ENCODE measurements around the gene NDFIP1. TPM values are rescaled to one million over a fixed set of nuclear protein-coding genes. Genes with fewer than 3 reads are reported as not detected.
"Not testable (repeated sequence)": the region's sequence is repeated elsewhere in the genome, so short reads cannot be mapped to it uniquely, and the experiment has no call there.

NDFIP1 gene
- total RNA-seq, 1 experiment from 2014 or later: 40.7 TPM

DNA sequence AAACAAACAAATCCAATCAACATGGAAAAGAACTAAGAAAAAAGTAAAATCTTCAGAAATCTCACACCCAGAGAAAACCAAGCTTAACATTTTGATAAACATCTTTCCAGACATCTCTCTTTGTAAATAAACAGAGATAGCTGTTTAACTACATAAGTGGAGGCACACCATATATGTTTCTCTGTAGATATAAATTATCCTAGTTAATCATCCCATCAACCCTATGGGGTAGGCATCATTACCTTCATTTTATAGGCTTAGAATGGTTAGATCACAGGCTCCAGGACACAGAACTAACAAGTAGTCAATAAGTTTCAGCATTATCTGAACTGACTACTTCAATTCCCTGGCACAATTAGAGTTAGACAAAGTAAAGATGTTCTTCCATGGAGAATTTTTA, 22.4 kb upstream of the NDFIP1 start:
- Histone ChIP-seq H3F3A (ENCODE audit: insufficient read depth, low read depth) (peaks cover 2% of the 10 kb centered on the region; the same call in 1 of the 2 replicates), H2AFZ (no peak overlapping the region), H3K4me3 (no peak overlapping the region), H3K4me2 (no peak overlapping the region), H3K79me2 (ENCODE audit: low read depth) (no peaks in the 10 kb centered on the region), H3K9me3 (ENCODE audit: insufficient read depth, low read depth) (no peaks in the 10 kb centered on the region), H3K9me2 (ENCODE audit: insufficient read depth) (no peaks in the 10 kb centered on the region), H3K27ac (no peak overlapping the region), H3K27me3 (ENCODE audit: insufficient read depth, low read depth) (no peaks in the 10 kb centered on the region), H3K4me1 (replicated peaks; ENCODE audit: insufficient read depth) (no peaks in the 10 kb centered on the region), H3K36me3 (ENCODE audit: low read depth) (no peaks in the 10 kb centered on the region), H4K20me1 (ENCODE audit: insufficient read depth) (no peaks in the 10 kb centered on the region)
- TF ChIP-seq, protein P1, sequence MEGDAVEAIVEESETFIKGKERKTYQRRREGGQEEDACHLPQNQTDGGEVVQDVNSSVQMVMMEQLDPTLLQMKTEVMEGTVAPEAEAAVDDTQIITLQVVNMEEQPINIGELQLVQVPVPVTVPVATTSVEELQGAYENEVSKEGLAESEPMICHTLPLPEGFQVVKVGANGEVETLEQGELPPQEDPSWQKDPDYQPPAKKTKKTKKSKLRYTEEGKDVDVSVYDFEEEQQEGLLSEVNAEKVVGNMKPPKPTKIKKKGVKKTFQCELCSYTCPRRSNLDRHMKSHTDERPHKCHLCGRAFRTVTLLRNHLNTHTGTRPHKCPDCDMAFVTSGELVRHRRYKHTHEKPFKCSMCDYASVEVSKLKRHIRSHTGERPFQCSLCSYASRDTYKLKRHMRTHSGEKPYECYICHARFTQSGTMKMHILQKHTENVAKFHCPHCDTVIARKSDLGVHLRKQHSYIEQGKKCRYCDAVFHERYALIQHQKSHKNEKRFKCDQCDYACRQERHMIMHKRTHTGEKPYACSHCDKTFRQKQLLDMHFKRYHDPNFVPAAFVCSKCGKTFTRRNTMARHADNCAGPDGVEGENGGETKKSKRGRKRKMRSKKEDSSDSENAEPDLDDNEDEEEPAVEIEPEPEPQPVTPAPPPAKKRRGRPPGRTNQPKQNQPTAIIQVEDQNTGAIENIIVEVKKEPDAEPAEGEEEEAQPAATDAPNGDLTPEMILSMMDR (conservative IDR thresholded peaks at IDR 0.05): no peak
- TF ChIP-seq EZH2 (IDR thresholded peaks at IDR 0.05; ENCODE audit: low read depth): no peak
- no TSS peak for BruUV-seq (replicated peaks)
- DNase-seq: no peak
- POLR2A ChIA-PET (ENCODE audit: unreplicated experiment): no interaction called here
- CTCF ChIA-PET: no interaction called here
- intact Hi-C loops (cut with micrococcal nuclease; ENCODE audit: unreplicated experiment): no loop called here

DNA sequence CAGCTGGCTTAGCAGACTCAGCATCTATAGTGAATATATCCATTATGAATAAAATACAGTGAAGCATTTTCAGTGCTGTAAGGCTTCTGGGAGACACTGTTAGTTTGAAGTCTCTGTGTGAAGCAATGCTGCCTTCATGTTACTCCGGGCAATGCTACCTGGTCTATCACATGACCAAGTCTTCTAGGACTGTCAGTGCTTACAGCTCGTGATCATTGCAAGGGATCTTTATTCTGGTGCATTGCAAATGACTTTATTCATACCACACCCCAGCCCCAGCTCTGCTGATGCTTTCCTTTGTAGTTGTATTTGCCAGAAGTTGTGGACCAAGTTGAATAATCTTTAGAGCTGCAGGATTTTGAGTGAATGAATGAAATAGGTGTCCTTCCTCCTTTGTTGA, 21.9 kb upstream of the NDFIP1 start:
- ChIA-PET CTCF (no interaction called here), POLR2A (ENCODE audit: unreplicated experiment) (no interaction called here)
- H4K20me1 ChIP-seq (ENCODE audit: insufficient read depth): no peaks in the 10 kb centered on the region
- no peaks in the 10 kb centered on the region for H3K27me3 ChIP-seq (ENCODE audit: insufficient read depth, low read depth)
- no peak overlapping the region for H3K27ac ChIP-seq
- no peaks in the 10 kb centered on the region for H3K9me3 ChIP-seq (ENCODE audit: insufficient read depth, low read depth)
- TF ChIP-seq, protein P1 (conservative IDR thresholded peaks at IDR 0.05): no peak
- TF ChIP-seq EZH2 (IDR thresholded peaks at IDR 0.05; ENCODE audit: low read depth): no peak
- no TSS peak for BruUV-seq (replicated peaks)
- no peak overlapping the region for H3K4me2 ChIP-seq
- no peak overlapping the region for H2AFZ ChIP-seq
- DNase-seq: no peak
- peaks cover 2% of the 10 kb centered on the region; the same call in 1 of the 2 replicates for H3F3A ChIP-seq (ENCODE audit: insufficient read depth, low read depth)
- intact Hi-C loops (cut with micrococcal nuclease; ENCODE audit: unreplicated experiment): no loop called here
- H3K4me1 ChIP-seq (replicated peaks; ENCODE audit: insufficient read depth): no peaks in the 10 kb centered on the region
- H3K9me2 ChIP-seq (ENCODE audit: insufficient read depth): no peaks in the 10 kb centered on the region
- H3K4me3 ChIP-seq: no peak overlapping the region
- no peaks in the 10 kb centered on the region for H3K79me2 ChIP-seq (ENCODE audit: low read depth)
- no peaks in the 10 kb centered on the region for H3K36me3 ChIP-seq (ENCODE audit: low read depth)

DNA sequence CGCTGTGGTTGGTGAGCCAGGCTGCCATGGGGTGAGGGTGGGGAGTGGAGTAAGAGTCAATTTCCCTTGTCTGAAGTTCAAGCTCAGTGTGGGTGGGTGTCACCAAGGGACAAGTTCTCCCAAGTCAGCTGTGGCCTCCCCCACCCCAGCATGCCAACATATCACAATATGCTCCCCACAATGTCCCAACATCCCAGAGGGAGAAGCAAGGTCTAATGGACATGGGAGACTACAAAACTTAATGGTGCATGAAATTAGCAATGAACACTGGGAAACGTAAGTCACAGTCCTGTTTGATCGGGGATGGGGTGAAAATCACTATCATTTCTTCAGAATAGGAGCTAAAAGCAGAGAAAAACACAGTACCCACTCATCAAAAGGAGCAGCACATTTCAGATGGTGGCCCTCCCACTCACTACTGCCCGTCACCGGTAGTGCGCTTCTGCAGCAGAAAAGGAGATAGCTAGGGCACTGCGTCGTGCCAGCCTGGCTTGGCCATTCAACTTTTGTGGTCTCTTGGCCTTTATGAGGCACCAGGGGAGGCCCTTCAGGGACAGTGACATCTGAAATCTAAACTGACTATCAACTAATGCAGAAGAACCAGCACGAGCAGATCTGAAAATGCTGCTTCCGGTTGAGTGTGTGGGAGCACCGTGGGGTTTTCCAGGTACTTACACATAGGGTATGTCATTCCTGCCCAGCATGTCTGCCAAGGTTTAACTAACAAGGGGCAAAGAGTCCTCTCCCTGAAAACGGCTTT, 20.5 kb upstream of the NDFIP1 start:
- no peaks in the 10 kb centered on the region for H3K9me2 ChIP-seq (ENCODE audit: insufficient read depth)
- DNase-seq: no peak
- intact Hi-C loops (cut with micrococcal nuclease; ENCODE audit: unreplicated experiment): no loop called here
- H3K27me3 ChIP-seq (ENCODE audit: insufficient read depth, low read depth): no peaks in the 10 kb centered on the region
- no peaks in the 10 kb centered on the region for H4K20me1 ChIP-seq (ENCODE audit: insufficient read depth)
- BruUV-seq (replicated peaks): no TSS peak
- TF ChIP-seq, protein P1 (conservative IDR thresholded peaks at IDR 0.05): no peak
- no peak for TF ChIP-seq EZH2 (IDR thresholded peaks at IDR 0.05; ENCODE audit: low read depth)
- no peak overlapping the region for H3K4me2 ChIP-seq
- H3F3A ChIP-seq (ENCODE audit: insufficient read depth, low read depth): peaks cover 2% of the 10 kb centered on the region; the same call in 1 of the 2 replicates
- CTCF ChIA-PET: no interaction called here
- no peaks in the 10 kb centered on the region for H3K9me3 ChIP-seq (ENCODE audit: insufficient read depth, low read depth)
- H3K4me3 ChIP-seq: no peak overlapping the region
- H3K4me1 ChIP-seq (replicated peaks; ENCODE audit: insufficient read depth): no peaks in the 10 kb centered on the region
- no peaks in the 10 kb centered on the region for H3K79me2 ChIP-seq (ENCODE audit: low read depth)
- no peak overlapping the region for H2AFZ ChIP-seq
- POLR2A ChIA-PET (ENCODE audit: unreplicated experiment): no interaction called here
- H3K36me3 ChIP-seq (ENCODE audit: low read depth): no peaks in the 10 kb centered on the region
- H3K27ac ChIP-seq: no peak overlapping the region

DNA sequence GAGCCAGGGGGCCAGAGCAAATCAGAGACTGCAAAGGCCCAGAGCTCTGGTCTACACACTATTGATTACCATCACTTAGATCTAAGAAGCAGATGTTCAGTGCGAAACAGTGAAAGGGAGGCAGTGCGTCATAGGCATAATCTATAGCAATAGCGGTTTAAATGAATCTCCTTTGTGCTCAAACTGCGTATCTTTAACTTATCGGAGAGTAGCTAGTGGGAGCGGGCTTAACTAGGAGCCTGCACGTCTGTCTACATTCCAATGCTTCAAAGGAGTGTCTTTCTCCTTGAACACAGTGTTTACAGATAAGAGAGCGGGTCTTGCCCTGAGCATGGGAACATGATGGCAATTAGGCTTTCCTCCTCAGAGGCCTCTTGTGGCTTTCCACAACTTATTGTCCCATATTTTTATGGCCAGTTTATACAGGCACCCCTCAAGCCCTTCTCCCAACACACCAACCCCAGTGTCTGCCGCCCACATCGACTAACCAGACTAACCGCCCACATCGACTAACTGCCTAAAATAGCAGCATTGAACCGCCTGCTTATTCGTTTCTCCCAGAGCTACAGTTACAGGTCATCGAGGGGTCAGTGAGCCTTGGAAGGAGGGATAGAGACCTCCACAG, 19.6 kb upstream of the NDFIP1 start:
- H3K79me2 ChIP-seq (ENCODE audit: low read depth); H3K27me3 ChIP-seq (ENCODE audit: insufficient read depth, low read depth); H3K4me2 ChIP-seq; H3K9me2 ChIP-seq (ENCODE audit: insufficient read depth); H3F3A ChIP-seq (ENCODE audit: insufficient read depth, low read depth); H4K20me1 ChIP-seq (ENCODE audit: insufficient read depth); H3K9me3 ChIP-seq (ENCODE audit: insufficient read depth, low read depth); H3K27ac ChIP-seq; DNase-seq; CTCF ChIA-PET; H3K36me3 ChIP-seq (ENCODE audit: low read depth); intact Hi-C loops (cut with micrococcal nuclease; ENCODE audit: unreplicated experiment); H3K4me3 ChIP-seq; H2AFZ ChIP-seq; BruUV-seq (replicated peaks); POLR2A ChIA-PET (ENCODE audit: unreplicated experiment); H3K4me1 ChIP-seq (replicated peaks; ENCODE audit: insufficient read depth): not testable (repeated sequence)
